ENCODE results near the gene ZNF277. TPM values are rescaled to one million over a fixed set of nuclear protein-coding genes. Genes with fewer than 3 reads are reported as not detected.

The ZNF277 gene
- total RNA-seq, 1 experiment from 2014 or later: 13.1 TPM

- Histone ChIP-seq H3K27ac (ENCODE audit: insufficient read length, low read depth, low read length) (no peak overlapping the region), H2BK20ac (ENCODE audit: low read depth, low read length, poor library complexity, severe bottlenecking) (no peak overlapping the region), H3K9me3 (ENCODE audit: control insufficient read depth, low read depth, low read length) (no peaks in the 10 kb centered on the region), H2AK5ac (ENCODE audit: insufficient read length, low read length) (no peak overlapping the region), H3K9ac (ENCODE audit: extremely low read depth, insufficient read length, low read length) (no peak overlapping the region), H4K20me1 (ENCODE audit: control insufficient read depth, insufficient read depth, insufficient read length) (no peaks in the 10 kb centered on the region), H3K4me1 (ENCODE audit: insufficient read depth, low read length) (peaks cover 9% of the 10 kb centered on the region), H3K23ac (ENCODE audit: insufficient read length, low read depth, low read length) (no peak overlapping the region), H3T11ph (ENCODE audit: low read length) (no peak overlapping the region), H3K56ac (ENCODE audit: insufficient read length, low read depth, low read length) (no peak overlapping the region), H2BK15ac (ENCODE audit: low read depth, low read length) (no peak overlapping the region), H3K18ac (ENCODE audit: insufficient read length, low read depth, low read length) (no peak overlapping the region), H3K14ac (ENCODE audit: insufficient read depth, low read length) (no peak overlapping the region), H2BK5ac (ENCODE audit: insufficient read length, low read length) (no peak overlapping the region), H3K4me2 (ENCODE audit: insufficient read depth, insufficient read length, low read length) (no peak overlapping the region), H4K5ac (ENCODE audit: insufficient read length, low read depth, low read length) (no peak overlapping the region), H4K91ac (ENCODE audit: insufficient read length, low read depth, low read length) (no peak overlapping the region), H3K79me1 (ENCODE audit: insufficient read depth, low read depth, low read length, poor library complexity, severe bottlenecking) (no peaks in the 10 kb centered on the region), H2AFZ (ENCODE audit: low read length) (no peak overlapping the region), H3K79me2 (ENCODE audit: insufficient read depth, low read length) (no peaks in the 10 kb centered on the region), H3K23me2 (ENCODE audit: insufficient read length, low read depth, low read length, poor library complexity, severe bottlenecking) (no peaks in the 10 kb centered on the region), H2BK120ac (ENCODE audit: low read depth, low read length, poor library complexity, severe bottlenecking) (no peak overlapping the region), H3K4ac (ENCODE audit: low read depth, low read length) (no peak overlapping the region), H2BK12ac (ENCODE audit: insufficient read length, low read depth, low read length) (no peak overlapping the region), H4K8ac (replicated peaks; ENCODE audit: insufficient read length, low read depth, low read length) (no peak overlapping the region), H3K27me3 (ENCODE audit: insufficient read depth, low read length) (no peaks in the 10 kb centered on the region)
- no peak for DNase-seq
- peaks cover 17 to 18% of the 10 kb centered on the region in 2 experiments for H3K4me1 Mint-ChIP-seq
- no peaks in the 10 kb centered on the region; a peak in 2 of 5 replicates for H3K9me3 Mint-ChIP-seq
- WGBS (ENCODE audit: extremely low coverage, insufficient read length, low lambda C conversion rate): no CpG with 5 or more reads among the region's 2 CpGs
- no peaks in the 10 kb centered on the region for H3K27me3 Mint-ChIP-seq (ENCODE audit: low read depth)
- no peak overlapping the region for H3K4me3 Mint-ChIP-seq
- H3K36me3 Mint-ChIP-seq (ENCODE audit: insufficient read depth in 1 of 3, low read depth in 3 of 3): peaks cover 26 to 40% (median 34%) of the 10 kb centered on the region in 3 experiments
- H3K27ac Mint-ChIP-seq: no peak overlapping the region
- TF ChIP-seq, protein P1, sequence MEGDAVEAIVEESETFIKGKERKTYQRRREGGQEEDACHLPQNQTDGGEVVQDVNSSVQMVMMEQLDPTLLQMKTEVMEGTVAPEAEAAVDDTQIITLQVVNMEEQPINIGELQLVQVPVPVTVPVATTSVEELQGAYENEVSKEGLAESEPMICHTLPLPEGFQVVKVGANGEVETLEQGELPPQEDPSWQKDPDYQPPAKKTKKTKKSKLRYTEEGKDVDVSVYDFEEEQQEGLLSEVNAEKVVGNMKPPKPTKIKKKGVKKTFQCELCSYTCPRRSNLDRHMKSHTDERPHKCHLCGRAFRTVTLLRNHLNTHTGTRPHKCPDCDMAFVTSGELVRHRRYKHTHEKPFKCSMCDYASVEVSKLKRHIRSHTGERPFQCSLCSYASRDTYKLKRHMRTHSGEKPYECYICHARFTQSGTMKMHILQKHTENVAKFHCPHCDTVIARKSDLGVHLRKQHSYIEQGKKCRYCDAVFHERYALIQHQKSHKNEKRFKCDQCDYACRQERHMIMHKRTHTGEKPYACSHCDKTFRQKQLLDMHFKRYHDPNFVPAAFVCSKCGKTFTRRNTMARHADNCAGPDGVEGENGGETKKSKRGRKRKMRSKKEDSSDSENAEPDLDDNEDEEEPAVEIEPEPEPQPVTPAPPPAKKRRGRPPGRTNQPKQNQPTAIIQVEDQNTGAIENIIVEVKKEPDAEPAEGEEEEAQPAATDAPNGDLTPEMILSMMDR (conservative IDR thresholded peaks at IDR 0.05): no peak
These were observed 135.0 kb downstream of the ZNF277 start for GRCh38 chr7:112341464-112341863.

Measured in H9 (cell line).